GM12878 (cell line): ENCODE measurements around the gene CYBB. TPM values are rescaled to one million over a fixed set of nuclear protein-coding genes. Genes with fewer than 3 reads are reported as not detected.

Experiments
- ATAC-seq: fragments of 200-7000 bp; cut with Tn5 transposase; 3 replicates; pipeline ENCODE4 v1.9.1; 2020; ENCODE audit warnings: mild to moderate bottlenecking, moderate library complexity
- BruUV-seq: library from RNA; stranded (reverse); fragments of 400-500 nt; replicated peaks from 2 replicates; lab custom pipeline; 2021; lab: Mats Ljungman, UMichigan
- CTCF ChIA-PET: fragments of 300-600 bp; sonication (Branson Sonifier 250); formaldehyde crosslinking; extraction: SDS; loops from one replicate; lab custom pipeline; 2021; ENCODE audit warnings: inconsistent platforms; lab: Yijun Ruan, JAX
- POLR2A ChIA-PET: fragments of 350-600 bp; formaldehyde crosslinking; extraction: SDS; loops from one replicate; lab custom pipeline; 2021; ENCODE audit warnings: inconsistent platforms; lab: Charles Lee
- RAD21 ChIA-PET: fragments of 300-600 bp; sonication (Branson Sonifier 250); formaldehyde crosslinking; loops from one replicate; lab custom pipeline; 2023; ENCODE audit warnings: antibody characterized with exemption; ENCODE audit not compliant: unreplicated experiment; lab: Charles Lee
- SMC1A ChIA-PET: fragments of 300-600 bp; sonication (Branson Sonifier 250); formaldehyde crosslinking; loops from one replicate; lab custom pipeline; 2023; ENCODE audit not compliant: unreplicated experiment, uncharacterized antibody; lab: Charles Lee
- DNase-seq: peaks from one replicate; pipeline ENCODE4 v3.0.0-alpha.2; 2011; ENCODE audit warnings: low read depth, low spot score
- FAIRE-seq: peaks from 3 replicates; lab custom pipeline; 2011; peaks lifted over from hg19 to GRCh38; lab: Jason Lieb, UNC
- H2AFZ ChIP-seq: 2 replicates; pipeline ENCODE4 v1.6.0; 2011; ENCODE audit warnings: low read depth, low read length, control low read depth; ENCODE audit not compliant: control insufficient read depth
- H3K27ac ChIP-seq: 2 replicates; pipeline ENCODE4 v1.5.1; 2011; ENCODE audit warnings: control low read depth; ENCODE audit not compliant: control insufficient read depth, insufficient read depth
- H3K27me3 ChIP-seq, 2 experiments: replicated peaks in 1 of 2; 2 replicates each; pipeline versions ENCODE4 v1.6.0 to v1.6.1; 2011; ENCODE audit warnings: low read length in 1 of 2; ENCODE audit not compliant: control insufficient read depth in 2 of 2, insufficient read depth in 2 of 2
- H3K36me3 ChIP-seq, 2 experiments: 2 replicates each; pipeline ENCODE4 v1.5.1; 2011; ENCODE audit warnings: low read length in 1 of 2; ENCODE audit not compliant: control insufficient read depth in 2 of 2, insufficient read depth in 2 of 2
- H3K4me1 ChIP-seq: 2 replicates; pipeline ENCODE4 v1.6.1; 2011; ENCODE audit warnings: mild to moderate bottlenecking, low read length, moderate library complexity, mixed read lengths; ENCODE audit not compliant: control insufficient read depth, insufficient read depth
- H3K4me2 ChIP-seq: 2 replicates; pipeline ENCODE4 v1.6.0; 2011; ENCODE audit warnings: control low read depth; ENCODE audit not compliant: control insufficient read depth, insufficient read depth
- H3K4me3 ChIP-seq: fragments of 200-600 bp; sonication (generic); 2 replicates; pipeline ENCODE4 v1.5.1; 2016
- H3K79me2 ChIP-seq: 2 replicates; pipeline ENCODE4 v1.6.0; 2011; ENCODE audit warnings: low read length; ENCODE audit not compliant: control insufficient read depth, insufficient read depth
- H3K9ac ChIP-seq: 2 replicates; pipeline ENCODE4 v1.8.0; 2011; ENCODE audit warnings: low read length, control low read depth, mixed read lengths; ENCODE audit not compliant: control insufficient read depth, insufficient read depth
- H3K9me3 ChIP-seq: replicated peaks from 3 replicates; pipeline ENCODE4 v1.5.1; 2011; ENCODE audit warnings: mild to moderate bottlenecking, low read length; ENCODE audit not compliant: control insufficient read depth, insufficient read depth
- H4K20me1 ChIP-seq: 2 replicates; pipeline ENCODE4 v1.6.0; 2011; ENCODE audit not compliant: control insufficient read depth, insufficient read depth
- BMI1 ChIP-seq: fragments of 450-650 bp; IDR thresholded peaks from 2 replicates; pipeline ENCODE4 v1.6.1; 2016; ENCODE audit warnings: mild to moderate bottlenecking, moderate library complexity, borderline replicate concordance
- CHD4 ChIP-seq: fragments of 200-600 bp; sonication (generic); IDR thresholded peaks from 2 replicates; pipeline ENCODE4 v1.6.1; 2016; ENCODE audit warnings: mild to moderate bottlenecking
- GATAD2B ChIP-seq: fragments of 450-650 bp; conservative IDR thresholded peaks from 2 replicates; pipeline ENCODE4 v1.6.1; 2017; ENCODE audit warnings: low read depth, mild to moderate bottlenecking, moderate library complexity
- IKZF2 ChIP-seq, 2 experiments: fragments of 450-650 bp; IDR thresholded peaks; 2 replicates each; pipeline ENCODE4 v1.6.1; 2017; ENCODE audit warnings: mild to moderate bottlenecking in 2 of 2, moderate library complexity in 2 of 2
- PML ChIP-seq: IDR thresholded peaks from 2 replicates; pipeline ENCODE4 v1.6.1; 2012; ENCODE audit warnings: low read length, inconsistent platforms
- RAD21 ChIP-seq: IDR thresholded peaks from 2 replicates; pipeline ENCODE4 v1.6.1; 2011; ENCODE audit warnings: mild to moderate bottlenecking, low read depth, low read length, moderate library complexity; ENCODE audit not compliant: insufficient read depth
- SIX5 ChIP-seq: IDR thresholded peaks from 2 replicates; pipeline ENCODE4 v1.6.1; 2011; ENCODE audit warnings: mild to moderate bottlenecking, low read depth, low read length, moderate library complexity; ENCODE audit not compliant: severe bottlenecking
- SMC3 ChIP-seq: IDR thresholded peaks from 2 replicates; pipeline ENCODE4 v1.6.1; 2011; ENCODE audit warnings: low read length, improper control_type of control experiment, borderline replicate concordance
- TCF7 ChIP-seq: IDR thresholded peaks from 2 replicates; pipeline ENCODE4 v1.6.1; 2014; ENCODE audit warnings: antibody characterized with exemption, borderline replicate concordance
- YY1 ChIP-seq: IDR thresholded peaks from 2 replicates; pipeline ENCODE4 v1.6.1; 2011; ENCODE audit warnings: low read depth, mild to moderate bottlenecking, low read length
- WGBS: methylation state at CpG from one replicate; pipeline ENCODE4 v1.1.6; 2016; ENCODE audit warnings: low lambda C conversion rate; ENCODE audit not compliant: insufficient replicate concordance, insufficient coverage; ENCODE audit errors: missing lambda C conversion rate; 5-methylcytosine and 5-hydroxymethylcytosine counted together
- in situ Hi-C: fragments of 300-500 bp; cut with MboI; formaldehyde crosslinking; loops from 9 replicates; pipeline ENCODE4 v1.14.3; 2018; ENCODE audit warnings: mixed read lengths
- intact Hi-C: fragments of 100-400 bp; cut with micrococcal nuclease; formaldehyde crosslinking; loops from one replicate; pipeline ENCODE4 v1.14.2; 2022; ENCODE audit not compliant: unreplicated experiment
- polyA plus RNA-seq, 11 experiments: library from polyadenylated mRNA; depleted of rRNA in 4 of 11; unstranded in 6 of 11; stranded (reverse) in 5 of 11; fragments of >200 nt; fragmentation: Nextera tagmentation in 4 of 11; fragmentation: Illumina TruSeq in 1 of 11; extraction: Ambion mirVana in 4 of 11; extraction: Trizol in 1 of 11; gene quantifications; 1 replicate in 1 of 11; 2 replicates in 10 of 11; pipeline versions ENCODE4 v1.2.1 to v1.2.3, GENCODE V29; 2011 to 2016; ENCODE audit warnings: inconsistent platforms in 2 of 11, missing spikeins in 2 of 11, low read depth in 1 of 11
- total RNA-seq, 4 experiments: library from RNA; depleted of rRNA in 3 of 4; stranded (reverse); fragments of >200 nt in 3 of 4; fragmentation: Illumina TruSeq in 1 of 4; extraction: Trizol in 1 of 4; gene quantifications; 2 replicates each; pipeline versions ENCODE4 v1.2.1 to v1.2.3, GENCODE V29; 2013 to 2021
- TF ChIP-seq, protein P1 (sequence below): IDR thresholded peaks from 2 replicates; pipeline ENCODE4 v1.6.1; 2011; ENCODE audit warnings: mild to moderate bottlenecking, low read depth, low read length, moderate library complexity; ENCODE audit not compliant: insufficient replicate concordance
- TF ChIP-seq, protein P2 (sequence below): fragments of 450-650 bp; IDR thresholded peaks from 2 replicates; pipeline ENCODE4 v1.6.1; 2017; ENCODE audit warnings: mild to moderate bottlenecking, moderate library complexity
- TF ChIP-seq, protein P3 (sequence below), 3 experiments: IDR thresholded peaks in 2 of 3; conservative IDR thresholded peaks in 1 of 3; 2 replicates each; pipeline ENCODE4 v1.5.1; 2011; ENCODE audit warnings: low read depth in 3 of 3, low read length in 3 of 3, mild to moderate bottlenecking in 3 of 3, control low read depth in 2 of 3, moderate library complexity in 2 of 3, inconsistent platforms in 1 of 3, mixed read lengths in 1 of 3; ENCODE audit not compliant: control insufficient read depth in 2 of 3, insufficient read depth in 1 of 3; ENCODE audit errors: extremely low read depth in 1 of 3

The CYBB gene
- total and polyA plus RNA-seq, 10 of the 15 experiments (the other 5 are each of a cell fraction or from before 2014, with no cell fraction given), result 6.2 to 73.9 (median 24.8) TPM

DNA sequence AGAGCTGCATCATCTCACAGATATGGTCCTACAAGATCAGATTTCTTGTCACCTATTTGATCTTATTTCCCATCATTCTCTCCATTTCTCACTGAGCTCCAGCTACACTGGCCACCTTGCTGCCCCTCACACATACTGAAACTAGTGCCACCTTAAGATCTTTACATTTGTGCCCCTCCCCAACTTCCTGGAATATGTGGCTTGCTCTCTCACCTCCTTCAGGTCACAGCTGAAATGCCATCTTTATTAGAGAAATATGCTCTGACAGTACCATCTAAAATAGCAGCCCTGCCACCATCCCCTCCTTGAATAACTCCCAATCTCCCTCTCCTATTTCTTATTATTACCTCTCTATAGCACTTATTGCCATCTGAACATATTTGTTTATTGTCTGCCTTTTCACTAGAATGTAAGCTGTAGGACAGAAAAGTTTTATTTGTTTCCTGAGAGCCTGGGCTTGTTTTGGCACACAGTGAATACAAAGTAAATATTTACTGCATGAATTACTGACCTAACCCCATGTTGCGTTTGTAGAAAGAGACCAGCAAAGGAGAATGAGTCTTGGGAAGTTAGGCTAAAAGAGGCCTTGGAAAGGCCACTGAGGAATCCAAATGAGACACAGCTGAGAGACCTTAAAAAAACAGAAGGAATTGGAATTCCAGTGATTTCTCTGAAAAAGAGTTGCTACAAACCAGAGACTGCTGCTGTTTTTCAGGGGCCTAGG, 44.8 kb downstream of the CYBB start (continued):
- TF ChIP-seq, protein P1, sequence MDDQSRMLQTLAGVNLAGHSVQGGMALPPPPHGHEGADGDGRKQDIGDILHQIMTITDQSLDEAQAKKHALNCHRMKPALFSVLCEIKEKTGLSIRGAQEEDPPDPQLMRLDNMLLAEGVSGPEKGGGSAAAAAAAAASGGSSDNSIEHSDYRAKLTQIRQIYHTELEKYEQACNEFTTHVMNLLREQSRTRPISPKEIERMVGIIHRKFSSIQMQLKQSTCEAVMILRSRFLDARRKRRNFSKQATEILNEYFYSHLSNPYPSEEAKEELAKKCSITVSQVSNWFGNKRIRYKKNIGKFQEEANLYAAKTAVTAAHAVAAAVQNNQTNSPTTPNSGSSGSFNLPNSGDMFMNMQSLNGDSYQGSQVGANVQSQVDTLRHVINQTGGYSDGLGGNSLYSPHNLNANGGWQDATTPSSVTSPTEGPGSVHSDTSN, result no peak
- TF ChIP-seq SIX5 (no peak), GATAD2B (no peak), BMI1 (no peak)

DNA sequence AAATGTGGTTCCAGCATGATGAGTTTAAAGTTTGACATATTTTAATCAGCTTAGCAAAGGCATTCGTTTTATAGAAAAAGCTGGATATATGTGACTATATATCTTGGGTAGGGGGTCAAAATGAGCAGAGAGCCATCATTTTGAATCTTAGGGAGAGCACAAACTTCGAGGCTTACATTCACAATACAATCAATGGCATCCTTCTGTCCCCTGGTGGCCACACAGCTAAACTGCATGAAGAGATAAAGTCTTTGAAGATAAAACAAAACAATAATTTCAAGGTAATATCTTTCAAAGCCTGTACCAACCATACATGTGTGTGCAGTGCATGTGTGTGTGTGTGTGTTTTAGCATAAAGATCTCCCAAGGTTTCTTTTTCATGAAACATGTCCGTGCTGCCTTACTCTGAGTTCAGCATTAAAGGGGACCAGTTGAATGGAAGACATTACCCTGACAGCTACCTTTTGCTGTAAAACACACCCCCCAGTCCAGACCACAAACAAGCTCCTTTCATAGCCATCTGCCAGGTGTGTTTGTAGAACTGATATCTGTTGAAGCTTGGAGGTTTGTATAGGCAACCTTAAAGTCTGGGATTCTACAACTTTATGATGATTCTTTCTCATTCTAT, 45.5 kb downstream of the CYBB start:
- no peak overlapping the region for H3K27ac ChIP-seq
- no peak overlapping the region for H3K4me3 ChIP-seq
- DNase-seq, result no peak
- intact Hi-C loops (loop anchor here (1.0 to 10.0 kb wide), 4 partner anchors 39 to 349 kb away; no protein-coding TSS in a partner anchor), in situ Hi-C loops (loop anchor here (25.0 kb wide), 1 partner anchor 338 kb away; no protein-coding TSS in a partner anchor)
- no peak overlapping the region for H2AFZ ChIP-seq
- TF ChIP-seq YY1 (peak; percentile 65), TCF7 (0 out of 2 replicates have a peak, but pooled peaks have one; percentile 33), SMC3 (peak; percentile 98), PML (no peak), CHD4 (no peak), RAD21 (peak; percentile 99), IKZF2 (IDR thresholded peaks at IDR 0.05) (no peak)
- TF ChIP-seq, protein P2, sequence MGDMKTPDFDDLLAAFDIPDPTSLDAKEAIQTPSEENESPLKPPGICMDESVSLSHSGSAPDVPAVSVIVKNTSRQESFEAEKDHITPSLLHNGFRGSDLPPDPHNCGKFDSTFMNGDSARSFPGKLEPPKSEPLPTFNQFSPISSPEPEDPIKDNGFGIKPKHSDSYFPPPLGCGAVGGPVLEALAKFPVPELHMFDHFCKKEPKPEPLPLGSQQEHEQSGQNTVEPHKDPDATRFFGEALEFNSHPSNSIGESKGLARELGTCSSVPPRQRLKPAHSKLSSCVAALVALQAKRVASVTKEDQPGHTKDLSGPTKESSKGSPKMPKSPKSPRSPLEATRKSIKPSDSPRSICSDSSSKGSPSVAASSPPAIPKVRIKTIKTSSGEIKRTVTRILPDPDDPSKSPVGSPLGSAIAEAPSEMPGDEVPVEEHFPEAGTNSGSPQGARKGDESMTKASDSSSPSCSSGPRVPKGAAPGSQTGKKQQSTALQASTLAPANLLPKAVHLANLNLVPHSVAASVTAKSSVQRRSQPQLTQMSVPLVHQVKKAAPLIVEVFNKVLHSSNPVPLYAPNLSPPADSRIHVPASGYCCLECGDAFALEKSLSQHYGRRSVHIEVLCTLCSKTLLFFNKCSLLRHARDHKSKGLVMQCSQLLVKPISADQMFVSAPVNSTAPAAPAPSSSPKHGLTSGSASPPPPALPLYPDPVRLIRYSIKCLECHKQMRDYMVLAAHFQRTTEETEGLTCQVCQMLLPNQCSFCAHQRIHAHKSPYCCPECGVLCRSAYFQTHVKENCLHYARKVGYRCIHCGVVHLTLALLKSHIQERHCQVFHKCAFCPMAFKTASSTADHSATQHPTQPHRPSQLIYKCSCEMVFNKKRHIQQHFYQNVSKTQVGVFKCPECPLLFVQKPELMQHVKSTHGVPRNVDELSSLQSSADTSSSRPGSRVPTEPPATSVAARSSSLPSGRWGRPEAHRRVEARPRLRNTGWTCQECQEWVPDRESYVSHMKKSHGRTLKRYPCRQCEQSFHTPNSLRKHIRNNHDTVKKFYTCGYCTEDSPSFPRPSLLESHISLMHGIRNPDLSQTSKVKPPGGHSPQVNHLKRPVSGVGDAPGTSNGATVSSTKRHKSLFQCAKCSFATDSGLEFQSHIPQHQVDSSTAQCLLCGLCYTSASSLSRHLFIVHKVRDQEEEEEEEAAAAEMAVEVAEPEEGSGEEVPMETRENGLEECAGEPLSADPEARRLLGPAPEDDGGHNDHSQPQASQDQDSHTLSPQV, result peak; percentile 54; the same call in 1 of the 2 replicates
- TF ChIP-seq, protein P3, sequence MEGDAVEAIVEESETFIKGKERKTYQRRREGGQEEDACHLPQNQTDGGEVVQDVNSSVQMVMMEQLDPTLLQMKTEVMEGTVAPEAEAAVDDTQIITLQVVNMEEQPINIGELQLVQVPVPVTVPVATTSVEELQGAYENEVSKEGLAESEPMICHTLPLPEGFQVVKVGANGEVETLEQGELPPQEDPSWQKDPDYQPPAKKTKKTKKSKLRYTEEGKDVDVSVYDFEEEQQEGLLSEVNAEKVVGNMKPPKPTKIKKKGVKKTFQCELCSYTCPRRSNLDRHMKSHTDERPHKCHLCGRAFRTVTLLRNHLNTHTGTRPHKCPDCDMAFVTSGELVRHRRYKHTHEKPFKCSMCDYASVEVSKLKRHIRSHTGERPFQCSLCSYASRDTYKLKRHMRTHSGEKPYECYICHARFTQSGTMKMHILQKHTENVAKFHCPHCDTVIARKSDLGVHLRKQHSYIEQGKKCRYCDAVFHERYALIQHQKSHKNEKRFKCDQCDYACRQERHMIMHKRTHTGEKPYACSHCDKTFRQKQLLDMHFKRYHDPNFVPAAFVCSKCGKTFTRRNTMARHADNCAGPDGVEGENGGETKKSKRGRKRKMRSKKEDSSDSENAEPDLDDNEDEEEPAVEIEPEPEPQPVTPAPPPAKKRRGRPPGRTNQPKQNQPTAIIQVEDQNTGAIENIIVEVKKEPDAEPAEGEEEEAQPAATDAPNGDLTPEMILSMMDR (IDR thresholded peaks at IDR 0.05 in 2 of 3, conservative IDR thresholded peaks at IDR 0.05 in 1 of 3; ENCODE audit: control insufficient read depth in 2 of 3, extremely low read depth in 1 of 3, insufficient read depth in 1 of 3, low read depth in 3 of 3, low read length in 3 of 3), result peak; percentile 81 to 98 (median 96)
- H3K9me3 ChIP-seq, result no peaks in the 10 kb centered on the region
- peaks cover 7% of the 10 kb centered on the region for H3K4me1 ChIP-seq
- BruUV-seq, result no TSS peak
- ChIA-PET POLR2A (interaction anchor here (1.0 to 1.6 kb wide), 2 partner anchors 49 to 80 kb away, joined by 4 to 9 read pairs; no protein-coding TSS in a partner anchor), CTCF (interaction anchor here (0.7 to 8.5 kb wide), 24 partner anchors 8 to 799 kb away, joined by 3 to 376 read pairs (median 6); partner anchors contain the start of genes CYBB and DYNLT3), RAD21 (interaction anchor here (0.7 to 6.3 kb wide), 19 partner anchors 8 to 350 kb away, joined by 3 to 186 read pairs (median 5); partner anchors contain the start of gene CYBB), SMC1A (interaction anchor here (0.7 to 8.4 kb wide), 23 partner anchors 8 to 345 kb away, joined by 3 to 264 read pairs (median 5); partner anchors contain the start of gene CYBB)
- no peak overlapping the region for H3K4me2 ChIP-seq
- peak; percentile 65 for FAIRE-seq
- WGBS, result 2% methylated on average over 3 of the region's 3 CpGs
- H4K20me1 ChIP-seq, result no peaks in the 10 kb centered on the region
- no peaks in the 10 kb centered on the region for H3K36me3 ChIP-seq
- peak; percentile 89 for ATAC-seq
- H3K9ac ChIP-seq, result no peak overlapping the region
- H3K27me3 ChIP-seq, result no peaks in the 10 kb centered on the region
- no peaks in the 10 kb centered on the region for H3K79me2 ChIP-seq
